ENCODE measurements around the gene SPTBN5. TPM values are rescaled to one million over a fixed set of nuclear protein-coding genes. Genes with fewer than 3 reads are reported as not detected.

The SPTBN5 gene
- polyA plus RNA-seq, 1 donor from 2014 or later, result 0.01 TPM

DNA sequence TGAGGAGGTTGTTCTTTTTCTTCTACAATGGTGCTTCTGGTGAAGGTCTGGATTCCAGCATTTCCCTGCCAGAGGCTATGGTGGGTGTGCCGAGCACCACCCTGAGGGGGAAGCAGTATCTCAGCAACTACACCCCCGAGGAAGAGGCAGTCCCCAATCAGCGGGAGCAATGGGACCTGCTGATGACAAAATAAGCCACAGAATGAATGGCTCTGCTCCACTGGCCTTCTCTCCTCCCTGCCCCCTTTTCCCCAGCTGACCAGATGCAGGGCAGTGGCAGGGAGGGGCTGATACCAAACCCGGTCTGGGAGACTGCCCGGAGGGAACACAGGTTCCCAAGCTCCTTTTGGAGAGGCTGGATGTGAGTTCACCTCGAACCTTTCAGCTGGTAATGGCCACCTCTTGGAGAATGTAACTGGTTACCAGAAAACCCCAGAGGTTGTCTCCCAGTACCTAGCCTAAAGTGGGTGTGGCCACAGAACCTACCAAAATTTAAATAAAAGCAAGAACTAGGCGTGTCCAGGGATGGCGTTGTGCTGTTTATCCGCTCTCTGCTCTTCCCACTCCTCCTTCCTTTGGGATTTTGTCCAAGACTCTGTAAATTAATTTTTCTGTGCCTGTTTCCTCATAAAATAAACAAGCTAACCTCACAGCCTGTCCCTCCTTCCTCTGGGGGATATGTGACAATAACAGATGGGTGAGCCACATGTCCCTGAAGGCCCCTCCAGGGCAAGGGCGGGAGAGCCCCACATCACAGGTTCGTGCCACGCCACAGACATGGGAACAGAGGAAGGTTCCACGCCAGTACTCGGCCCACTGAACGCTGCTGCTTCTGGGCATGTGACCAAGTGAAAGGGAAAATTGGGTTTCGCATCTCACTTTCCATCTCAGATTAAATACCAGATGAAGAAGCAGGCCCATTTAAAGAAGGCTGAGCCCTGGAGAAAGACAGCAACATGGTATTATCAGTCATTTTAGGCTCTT, 35.1 kb upstream of the SPTBN5 start:
- Histone ChIP-seq H3K27ac (ENCODE audit: low read length) (no peak overlapping the region), H3K9me2 (ENCODE audit: insufficient read depth, low read length) (no peaks in the 10 kb centered on the region), H3K9ac (ENCODE audit: low read length) (no peak overlapping the region), H4K20me1 (ENCODE audit: insufficient read depth) (no peaks in the 10 kb centered on the region), H3K4me3 (ENCODE audit: low read length) (no peak overlapping the region), H3K9me3 (ENCODE audit: low read length) (no peaks in the 10 kb centered on the region), H3F3A (ENCODE audit: insufficient read depth, low read length, poor library complexity, severe bottlenecking) (no peaks in the 10 kb centered on the region), H3K36me3 (ENCODE audit: insufficient read depth, low read length) (no peaks in the 10 kb centered on the region), H2AFZ (ENCODE audit: low read depth, low read length) (no peak overlapping the region), H3K4me2 (ENCODE audit: low read length) (no peak overlapping the region), H3K79me2 (replicated peaks; ENCODE audit: insufficient read depth, low read length) (no peaks in the 10 kb centered on the region), H3K27me3 (ENCODE audit: insufficient read depth, low read depth, low read length) (no peaks in the 10 kb centered on the region)
- no peak for TF ChIP-seq SMC3 (conservative IDR thresholded peaks at IDR 0.05; ENCODE audit: poor library complexity)
- TF ChIP-seq MXI1 (conservative IDR thresholded peaks at IDR 0.05; ENCODE audit: poor library complexity, severe bottlenecking), result no peak
- TF ChIP-seq EP300 (conservative IDR thresholded peaks at IDR 0.05; ENCODE audit: poor library complexity, severe bottlenecking), result no peak
- TF ChIP-seq, protein P1, sequence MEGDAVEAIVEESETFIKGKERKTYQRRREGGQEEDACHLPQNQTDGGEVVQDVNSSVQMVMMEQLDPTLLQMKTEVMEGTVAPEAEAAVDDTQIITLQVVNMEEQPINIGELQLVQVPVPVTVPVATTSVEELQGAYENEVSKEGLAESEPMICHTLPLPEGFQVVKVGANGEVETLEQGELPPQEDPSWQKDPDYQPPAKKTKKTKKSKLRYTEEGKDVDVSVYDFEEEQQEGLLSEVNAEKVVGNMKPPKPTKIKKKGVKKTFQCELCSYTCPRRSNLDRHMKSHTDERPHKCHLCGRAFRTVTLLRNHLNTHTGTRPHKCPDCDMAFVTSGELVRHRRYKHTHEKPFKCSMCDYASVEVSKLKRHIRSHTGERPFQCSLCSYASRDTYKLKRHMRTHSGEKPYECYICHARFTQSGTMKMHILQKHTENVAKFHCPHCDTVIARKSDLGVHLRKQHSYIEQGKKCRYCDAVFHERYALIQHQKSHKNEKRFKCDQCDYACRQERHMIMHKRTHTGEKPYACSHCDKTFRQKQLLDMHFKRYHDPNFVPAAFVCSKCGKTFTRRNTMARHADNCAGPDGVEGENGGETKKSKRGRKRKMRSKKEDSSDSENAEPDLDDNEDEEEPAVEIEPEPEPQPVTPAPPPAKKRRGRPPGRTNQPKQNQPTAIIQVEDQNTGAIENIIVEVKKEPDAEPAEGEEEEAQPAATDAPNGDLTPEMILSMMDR (IDR thresholded peaks at IDR 0.05; ENCODE audit: poor library complexity, severe bottlenecking), result no peak
- TF ChIP-seq, protein P2, sequence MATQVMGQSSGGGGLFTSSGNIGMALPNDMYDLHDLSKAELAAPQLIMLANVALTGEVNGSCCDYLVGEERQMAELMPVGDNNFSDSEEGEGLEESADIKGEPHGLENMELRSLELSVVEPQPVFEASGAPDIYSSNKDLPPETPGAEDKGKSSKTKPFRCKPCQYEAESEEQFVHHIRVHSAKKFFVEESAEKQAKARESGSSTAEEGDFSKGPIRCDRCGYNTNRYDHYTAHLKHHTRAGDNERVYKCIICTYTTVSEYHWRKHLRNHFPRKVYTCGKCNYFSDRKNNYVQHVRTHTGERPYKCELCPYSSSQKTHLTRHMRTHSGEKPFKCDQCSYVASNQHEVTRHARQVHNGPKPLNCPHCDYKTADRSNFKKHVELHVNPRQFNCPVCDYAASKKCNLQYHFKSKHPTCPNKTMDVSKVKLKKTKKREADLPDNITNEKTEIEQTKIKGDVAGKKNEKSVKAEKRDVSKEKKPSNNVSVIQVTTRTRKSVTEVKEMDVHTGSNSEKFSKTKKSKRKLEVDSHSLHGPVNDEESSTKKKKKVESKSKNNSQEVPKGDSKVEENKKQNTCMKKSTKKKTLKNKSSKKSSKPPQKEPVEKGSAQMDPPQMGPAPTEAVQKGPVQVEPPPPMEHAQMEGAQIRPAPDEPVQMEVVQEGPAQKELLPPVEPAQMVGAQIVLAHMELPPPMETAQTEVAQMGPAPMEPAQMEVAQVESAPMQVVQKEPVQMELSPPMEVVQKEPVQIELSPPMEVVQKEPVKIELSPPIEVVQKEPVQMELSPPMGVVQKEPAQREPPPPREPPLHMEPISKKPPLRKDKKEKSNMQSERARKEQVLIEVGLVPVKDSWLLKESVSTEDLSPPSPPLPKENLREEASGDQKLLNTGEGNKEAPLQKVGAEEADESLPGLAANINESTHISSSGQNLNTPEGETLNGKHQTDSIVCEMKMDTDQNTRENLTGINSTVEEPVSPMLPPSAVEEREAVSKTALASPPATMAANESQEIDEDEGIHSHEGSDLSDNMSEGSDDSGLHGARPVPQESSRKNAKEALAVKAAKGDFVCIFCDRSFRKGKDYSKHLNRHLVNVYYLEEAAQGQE (IDR thresholded peaks at IDR 0.05; ENCODE audit: borderline replicate concordance), result no peak
- TF ChIP-seq TAF1 (IDR thresholded peaks at IDR 0.05; ENCODE audit: low read depth), result no peak
- no peak for TF ChIP-seq RAD21 (conservative IDR thresholded peaks at IDR 0.05)
- TF ChIP-seq EZH2 (IDR thresholded peaks at IDR 0.05; ENCODE audit: borderline replicate concordance, insufficient read depth, low read length, poor library complexity, severe bottlenecking), result no peak
- TF ChIP-seq POLR2AphosphoS5 (IDR thresholded peaks at IDR 0.05), result no peak

GRCh38 chr15:41928100-41928499, 34.2 kb upstream of the SPTBN5 start:
- Histone ChIP-seq H3K27me3 (ENCODE audit: insufficient read depth, low read depth, low read length) (no peaks in the 10 kb centered on the region), H3K4me2 (ENCODE audit: low read length) (no peak overlapping the region), H3K9me3 (ENCODE audit: low read length) (no peaks in the 10 kb centered on the region), H3K79me2 (replicated peaks; ENCODE audit: insufficient read depth, low read length) (no peaks in the 10 kb centered on the region), H3K9me2 (ENCODE audit: insufficient read depth, low read length) (no peaks in the 10 kb centered on the region), H3F3A (ENCODE audit: insufficient read depth, low read length, poor library complexity, severe bottlenecking) (no peaks in the 10 kb centered on the region), H2AFZ (ENCODE audit: low read depth, low read length) (no peak overlapping the region), H3K36me3 (ENCODE audit: insufficient read depth, low read length) (no peaks in the 10 kb centered on the region), H3K27ac (ENCODE audit: low read length) (no peak overlapping the region), H4K20me1 (ENCODE audit: insufficient read depth) (no peaks in the 10 kb centered on the region), H3K9ac (ENCODE audit: low read length) (no peak overlapping the region), H3K4me3 (ENCODE audit: low read length) (no peak overlapping the region)
- TF ChIP-seq EP300 (conservative IDR thresholded peaks at IDR 0.05; ENCODE audit: poor library complexity, severe bottlenecking), result no peak
- no peak for TF ChIP-seq RAD21 (conservative IDR thresholded peaks at IDR 0.05)
- TF ChIP-seq, protein P1 (IDR thresholded peaks at IDR 0.05; ENCODE audit: poor library complexity, severe bottlenecking), result no peak
- TF ChIP-seq SMC3 (conservative IDR thresholded peaks at IDR 0.05; ENCODE audit: poor library complexity), result no peak
